GM21423 (cell line): ENCODE data around the gene LRRC63.

ENCODE experiments used
- ATAC-seq: cut with Tn5 transposase; IDR thresholded peaks from one replicate; pipeline ENCODE4 v1.9.1; 2021; ENCODE audit warnings: mild to moderate bottlenecking, moderate library complexity; ENCODE audit not compliant: unreplicated experiment

The LRRC63 gene

GRCh38 chr13:46304546-46304945, 92.8 kb downstream of the LRRC63 start:
- no peak for ATAC-seq

GRCh38 chr13:46307554-46307953, 95.8 kb downstream of the LRRC63 start:
- no peak for ATAC-seq

- ATAC-seq = no peak
Observed at GRCh38 chr13:46310066-46310465, 98.3 kb downstream of the LRRC63 start.

GRCh38 chr13:46311217-46311616, 99.5 kb downstream of the LRRC63 start:
- ATAC-seq = no peak

- no peak for ATAC-seq
Observed at GRCh38 chr13:46313024-46313423, 101.3 kb downstream of the LRRC63 start.

GRCh38 chr13:46313432-46314257, 101.9 kb downstream of the LRRC63 start:
- ATAC-seq = no peak

- ATAC-seq = no peak
Observed at GRCh38 chr13:46314587-46314986, 102.9 kb downstream of the LRRC63 start.

GRCh38 chr13:46315036-46315435, 103.3 kb downstream of the LRRC63 start:
- no peak for ATAC-seq

GRCh38 chr13:46315491-46316075, 103.9 kb downstream of the LRRC63 start:
- no peak for ATAC-seq

- ATAC-seq = no peak
Observed at GRCh38 chr13:46317120-46317519, 105.4 kb downstream of the LRRC63 start.

GRCh38 chr13:46318986-46319385, 107.3 kb downstream of the LRRC63 start:
- no peak for ATAC-seq

GRCh38 chr13:46320406-46320805, 108.7 kb downstream of the LRRC63 start:
- ATAC-seq = no peak

GRCh38 chr13:46320821-46321220, 109.1 kb downstream of the LRRC63 start:
- no peak for ATAC-seq

GRCh38 chr13:46321494-46322225, 109.9 kb downstream of the LRRC63 start:
- ATAC-seq = no peak

- no peak for ATAC-seq
Observed at GRCh38 chr13:46324976-46325375, 113.2 kb downstream of the LRRC63 start.
